SK-N-SH (cell line): Measurements from ENCODE around the gene PCDHGB4. TPM values are rescaled to one million over a fixed set of nuclear protein-coding genes. Genes with fewer than 3 reads are reported as not detected.

Experiments used
- CTCF ChIA-PET: fragments of 300-600, 350-600 bp; formaldehyde crosslinking; extraction: SDS; loops from one replicate; lab custom pipeline; 2021; lab: Yijun Ruan, JAX
- POLR2A ChIA-PET: fragments of 350-600 bp; sonication (Branson Sonifier 250); formaldehyde crosslinking; extraction: SDS; loops from one replicate; lab custom pipeline; 2020; ENCODE audit warnings: antibody characterized with exemption, inconsistent platforms; lab: Yijun Ruan, JAX
- DNase-seq: peaks from one replicate; pipeline ENCODE4 v3.0.0; 2012
- H2AFZ ChIP-seq: fragments of 200-600 bp; sonication (generic); 2 replicates; pipeline ENCODE4 v1.8.1; 2016; ENCODE audit warnings: antibody characterized with exemption, mild to moderate bottlenecking, low read depth
- H3F3A ChIP-seq: fragments of 200-600 bp; sonication (generic); replicated peaks from 2 replicates; pipeline ENCODE3; 2016; ENCODE audit warnings: antibody characterized with exemption, mild to moderate bottlenecking; ENCODE audit not compliant: insufficient read depth
- H3K27ac ChIP-seq, 2 experiments: fragments of 200-500 bp in 1 of 2; fragments of 200-600 bp in 1 of 2; sonication (Bioruptor generic) in 1 of 2; sonication (generic), shearing (Covaris generic) in 1 of 2; 2 replicates each; pipeline versions ENCODE4 v1.5.1 to v1.6.1; 2014 to 2016; ENCODE audit warnings: low read depth in 2 of 2, inconsistent platforms in 1 of 2, low read length in 1 of 2, mild to moderate bottlenecking in 1 of 2, mixed read lengths in 1 of 2
- H3K27me3 ChIP-seq: fragments of 200-600 bp; sonication (generic), shearing (Covaris generic); 2 replicates; pipeline ENCODE4 v1.6.1; 2016; ENCODE audit warnings: mixed run types; ENCODE audit not compliant: insufficient read depth
- H3K36me3 ChIP-seq, 2 experiments: fragments of 200-500 bp in 1 of 2; fragments of 200-600 bp in 1 of 2; sonication (Bioruptor generic) in 1 of 2; sonication (generic) in 1 of 2; replicated peaks in 1 of 2; 2 replicates each; pipeline versions ENCODE3 to v1.5.1; 2014 to 2016; ENCODE audit warnings: low read length in 1 of 2, mild to moderate bottlenecking in 1 of 2; ENCODE audit not compliant: insufficient read depth in 2 of 2, control insufficient read depth in 1 of 2
- H3K4me1 ChIP-seq, 2 experiments: fragments of 200-500 bp in 1 of 2; fragments of 200-600 bp in 1 of 2; sonication (Bioruptor generic) in 1 of 2; sonication (generic), shearing (Covaris generic) in 1 of 2; 2 replicates each; pipeline versions ENCODE4 v1.5.1 to v1.6.1; 2014 to 2016; ENCODE audit warnings: low read depth in 1 of 2, low read length in 1 of 2, mixed run types in 1 of 2; ENCODE audit not compliant: insufficient read depth in 2 of 2, control insufficient read depth in 1 of 2
- H3K4me2 ChIP-seq: fragments of 200-600 bp; sonication (generic), shearing (Covaris generic); 2 replicates; pipeline ENCODE4 v1.6.1; 2017; ENCODE audit warnings: mixed run types
- H3K4me3 ChIP-seq, 2 experiments: fragments of 200-500 bp in 1 of 2; fragments of 200-600 bp in 1 of 2; sonication (Bioruptor generic) in 1 of 2; sonication (generic), shearing (Covaris generic) in 1 of 2; 2 replicates each; pipeline versions ENCODE4 v1.5.1 to v1.8.1; 2014 to 2016; ENCODE audit warnings: low read depth in 2 of 2, inconsistent platforms in 1 of 2, low read length in 1 of 2, mild to moderate bottlenecking in 1 of 2, mixed read lengths in 1 of 2, moderate library complexity in 1 of 2
- H3K79me2 ChIP-seq: fragments of 200-600 bp; sonication (generic); 2 replicates; pipeline ENCODE4 v1.8.1; 2017; ENCODE audit warnings: mild to moderate bottlenecking; ENCODE audit not compliant: insufficient read depth
- H3K9ac ChIP-seq: fragments of 200-600 bp; sonication (generic); 2 replicates; pipeline ENCODE4 v1.6.1; 2017; ENCODE audit warnings: mixed run types
- H3K9me2 ChIP-seq: fragments of 200-600 bp; sonication (generic); 2 replicates; pipeline ENCODE4 v1.6.1; 2017; ENCODE audit warnings: mixed run types
- H3K9me3 ChIP-seq: fragments of 200-600 bp; sonication (generic); 2 replicates; pipeline ENCODE4 v1.6.1; 2017; ENCODE audit warnings: mixed run types, mild to moderate bottlenecking, moderate library complexity
- H4K20me1 ChIP-seq: fragments of 200-600 bp; sonication (generic); 2 replicates; pipeline ENCODE4 v1.6.1; 2017; ENCODE audit warnings: mild to moderate bottlenecking, mixed run types; ENCODE audit not compliant: insufficient read depth
- CHD2 ChIP-seq: fragments of 150-350 bp; IDR thresholded peaks from 2 replicates; pipeline ENCODE4 v1.6.1; 2018; ENCODE audit warnings: low read length; ENCODE audit not compliant: partially characterized antibody
- EP300 ChIP-seq, 2 experiments: IDR thresholded peaks; 2 replicates each; pipeline versions ENCODE4 v1.4.0 to v1.6.1; 2012; ENCODE audit warnings: borderline replicate concordance in 1 of 2, low read depth in 1 of 2, low read length in 1 of 2
- EZH2phosphoT487 ChIP-seq: fragments of 200-600 bp; sonication (generic); IDR thresholded peaks from 2 replicates; pipeline ENCODE4 v1.6.1; 2017; ENCODE audit warnings: low read depth, mixed run types, mild to moderate bottlenecking, antibody characterized with exemption, moderate library complexity, borderline replicate concordance
- FOXJ3 ChIP-seq: sonication (generic); formaldehyde crosslinking; IDR thresholded peaks from 2 replicates; pipeline ENCODE4 v1.5.1; 2020; ENCODE audit warnings: mild to moderate bottlenecking, missing genetic modification reagents
- FOXM1 ChIP-seq: IDR thresholded peaks from 2 replicates; pipeline ENCODE4 v1.4.0; 2012; ENCODE audit warnings: low read depth, mild to moderate bottlenecking
- IRF3 ChIP-seq: fragments of 150-350 bp; IDR thresholded peaks from 2 replicates; pipeline ENCODE4 v1.6.1; 2016; ENCODE audit warnings: mild to moderate bottlenecking, low read depth, low read length
- NFIC ChIP-seq: IDR thresholded peaks from 2 replicates; pipeline ENCODE4 v1.4.0; 2012; ENCODE audit warnings: borderline replicate concordance
- POLR2AphosphoS5 ChIP-seq: IDR thresholded peaks from 2 replicates; pipeline ENCODE4 v1.6.1; 2012; ENCODE audit warnings: low read depth, low read length
- RAD21 ChIP-seq: IDR thresholded peaks from 2 replicates; pipeline ENCODE4 v1.6.1; 2012; ENCODE audit warnings: mild to moderate bottlenecking, low read length
- RFX5 ChIP-seq: IDR thresholded peaks from 2 replicates; pipeline ENCODE4 v1.6.1; 2012; ENCODE audit warnings: mild to moderate bottlenecking, improper control_type of control experiment, low read length
- RXRA ChIP-seq: IDR thresholded peaks from 2 replicates; pipeline ENCODE4 v1.4.0; 2012; ENCODE audit warnings: low read depth, mild to moderate bottlenecking, borderline replicate concordance
- SIN3A ChIP-seq: IDR thresholded peaks from 2 replicates; pipeline ENCODE4 v1.6.1; 2012; ENCODE audit warnings: low read depth, mild to moderate bottlenecking, low read length, moderate library complexity, borderline replicate concordance
- TAF1 ChIP-seq: IDR thresholded peaks from 2 replicates; pipeline ENCODE4 v1.6.1; 2012; ENCODE audit warnings: low read depth, mild to moderate bottlenecking, low read length, moderate library complexity, borderline replicate concordance
- WGBS: methylation state at CpG from one replicate; pipeline ENCODE4 v1.1.6; 2017; ENCODE audit warnings: low lambda C conversion rate; 5-methylcytosine and 5-hydroxymethylcytosine counted together
- polyA plus RNA-seq, 3 experiments: library from polyadenylated mRNA; depleted of rRNA; stranded (reverse); fragments of >200 nt; gene quantifications; 2 replicates each; pipeline ENCODE4 v1.2.3, GENCODE V29; 2012
- TF ChIP-seq, protein P1 (sequence below): IDR thresholded peaks from 2 replicates; pipeline ENCODE4 v1.6.1; 2012; ENCODE audit warnings: mild to moderate bottlenecking, low read depth, low read length, moderate library complexity
- TF ChIP-seq, protein P2 (sequence below): IDR thresholded peaks from 2 replicates; pipeline ENCODE4; 2012

PCDHGB4 gene
- polyA plus RNA-seq, 1 of the 3 experiments (the other 2 are of a cell fraction), result 0.64 TPM

GRCh38 chr5:141389153-141390042 is 1.9 kb downstream of the PCDHGB4 start:
- no peak for TF ChIP-seq RFX5
- no peak for TF ChIP-seq EZH2phosphoT487
- TF ChIP-seq POLR2AphosphoS5, result no peak
- TF ChIP-seq, protein P1, sequence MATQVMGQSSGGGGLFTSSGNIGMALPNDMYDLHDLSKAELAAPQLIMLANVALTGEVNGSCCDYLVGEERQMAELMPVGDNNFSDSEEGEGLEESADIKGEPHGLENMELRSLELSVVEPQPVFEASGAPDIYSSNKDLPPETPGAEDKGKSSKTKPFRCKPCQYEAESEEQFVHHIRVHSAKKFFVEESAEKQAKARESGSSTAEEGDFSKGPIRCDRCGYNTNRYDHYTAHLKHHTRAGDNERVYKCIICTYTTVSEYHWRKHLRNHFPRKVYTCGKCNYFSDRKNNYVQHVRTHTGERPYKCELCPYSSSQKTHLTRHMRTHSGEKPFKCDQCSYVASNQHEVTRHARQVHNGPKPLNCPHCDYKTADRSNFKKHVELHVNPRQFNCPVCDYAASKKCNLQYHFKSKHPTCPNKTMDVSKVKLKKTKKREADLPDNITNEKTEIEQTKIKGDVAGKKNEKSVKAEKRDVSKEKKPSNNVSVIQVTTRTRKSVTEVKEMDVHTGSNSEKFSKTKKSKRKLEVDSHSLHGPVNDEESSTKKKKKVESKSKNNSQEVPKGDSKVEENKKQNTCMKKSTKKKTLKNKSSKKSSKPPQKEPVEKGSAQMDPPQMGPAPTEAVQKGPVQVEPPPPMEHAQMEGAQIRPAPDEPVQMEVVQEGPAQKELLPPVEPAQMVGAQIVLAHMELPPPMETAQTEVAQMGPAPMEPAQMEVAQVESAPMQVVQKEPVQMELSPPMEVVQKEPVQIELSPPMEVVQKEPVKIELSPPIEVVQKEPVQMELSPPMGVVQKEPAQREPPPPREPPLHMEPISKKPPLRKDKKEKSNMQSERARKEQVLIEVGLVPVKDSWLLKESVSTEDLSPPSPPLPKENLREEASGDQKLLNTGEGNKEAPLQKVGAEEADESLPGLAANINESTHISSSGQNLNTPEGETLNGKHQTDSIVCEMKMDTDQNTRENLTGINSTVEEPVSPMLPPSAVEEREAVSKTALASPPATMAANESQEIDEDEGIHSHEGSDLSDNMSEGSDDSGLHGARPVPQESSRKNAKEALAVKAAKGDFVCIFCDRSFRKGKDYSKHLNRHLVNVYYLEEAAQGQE, result no peak
- no peak for TF ChIP-seq CHD2
- TF ChIP-seq NFIC, result no peak
- TF ChIP-seq, protein P2, sequence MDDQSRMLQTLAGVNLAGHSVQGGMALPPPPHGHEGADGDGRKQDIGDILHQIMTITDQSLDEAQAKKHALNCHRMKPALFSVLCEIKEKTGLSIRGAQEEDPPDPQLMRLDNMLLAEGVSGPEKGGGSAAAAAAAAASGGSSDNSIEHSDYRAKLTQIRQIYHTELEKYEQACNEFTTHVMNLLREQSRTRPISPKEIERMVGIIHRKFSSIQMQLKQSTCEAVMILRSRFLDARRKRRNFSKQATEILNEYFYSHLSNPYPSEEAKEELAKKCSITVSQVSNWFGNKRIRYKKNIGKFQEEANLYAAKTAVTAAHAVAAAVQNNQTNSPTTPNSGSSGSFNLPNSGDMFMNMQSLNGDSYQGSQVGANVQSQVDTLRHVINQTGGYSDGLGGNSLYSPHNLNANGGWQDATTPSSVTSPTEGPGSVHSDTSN, result no peak
- TF ChIP-seq RAD21, result no peak
- no peak for TF ChIP-seq SIN3A
- no peak for TF ChIP-seq EP300 (IDR thresholded peaks at IDR 0.05; ENCODE audit: borderline replicate concordance in 1 of 2, low read depth in 1 of 2, low read length in 1 of 2)
- no peak for TF ChIP-seq IRF3
- TF ChIP-seq RXRA, result no peak
- no peak for TF ChIP-seq FOXM1
- TF ChIP-seq FOXJ3 (CRISPR knock-in tag), result no peak
- TF ChIP-seq TAF1, result no peak
- CTCF ChIA-PET, result interaction anchor here (1.1 to 2.4 kb wide), 3 partner anchors 135 to 515 kb away, joined by 3 to 11 read pairs (median 4); no protein-coding TSS in a partner anchor
- no peak overlapping the region for H2AFZ ChIP-seq
- H3K79me2 ChIP-seq, result no peaks in the 10 kb centered on the region
- no peaks in the 10 kb centered on the region for H4K20me1 ChIP-seq
- no peaks in the 10 kb centered on the region for H3K9me2 ChIP-seq
- no peak overlapping the region for H3K9ac ChIP-seq
- H3F3A ChIP-seq, result no peaks in the 10 kb centered on the region
- 83% methylated on average over 50 of the region's 77 CpGs for WGBS
- no peak overlapping the region for H3K4me2 ChIP-seq
- H3K36me3 ChIP-seq, result peaks cover 0 to 19% of the 10 kb centered on the region in 2 experiments
- H3K9me3 ChIP-seq, result peaks cover 7% of the 10 kb centered on the region; the same call in 1 of the 2 replicates
- DNase-seq, result no peak
- no peak overlapping the region; a peak in 1 of 4 replicates for H3K4me3 ChIP-seq
- POLR2A ChIA-PET, result no interaction called here
- H3K27me3 ChIP-seq, result no peaks in the 10 kb centered on the region
- H3K4me1 ChIP-seq, result no peaks in the 10 kb centered on the region
- H3K27ac ChIP-seq, result no peak overlapping the region
